SW 1271 (cell line): ENCODE measurements around the gene APOBEC3G.
"Not testable (repeated sequence)": the region's sequence is repeated elsewhere in the genome, so short reads cannot be mapped to it uniquely, and the experiment has no call there.

ENCODE experiments used
- DNase-seq, 2 experiments: peaks; one replicate each; lab custom pipeline; 2025; lab: John Stamatoyannopoulos, UW

The APOBEC3G gene

DNA sequence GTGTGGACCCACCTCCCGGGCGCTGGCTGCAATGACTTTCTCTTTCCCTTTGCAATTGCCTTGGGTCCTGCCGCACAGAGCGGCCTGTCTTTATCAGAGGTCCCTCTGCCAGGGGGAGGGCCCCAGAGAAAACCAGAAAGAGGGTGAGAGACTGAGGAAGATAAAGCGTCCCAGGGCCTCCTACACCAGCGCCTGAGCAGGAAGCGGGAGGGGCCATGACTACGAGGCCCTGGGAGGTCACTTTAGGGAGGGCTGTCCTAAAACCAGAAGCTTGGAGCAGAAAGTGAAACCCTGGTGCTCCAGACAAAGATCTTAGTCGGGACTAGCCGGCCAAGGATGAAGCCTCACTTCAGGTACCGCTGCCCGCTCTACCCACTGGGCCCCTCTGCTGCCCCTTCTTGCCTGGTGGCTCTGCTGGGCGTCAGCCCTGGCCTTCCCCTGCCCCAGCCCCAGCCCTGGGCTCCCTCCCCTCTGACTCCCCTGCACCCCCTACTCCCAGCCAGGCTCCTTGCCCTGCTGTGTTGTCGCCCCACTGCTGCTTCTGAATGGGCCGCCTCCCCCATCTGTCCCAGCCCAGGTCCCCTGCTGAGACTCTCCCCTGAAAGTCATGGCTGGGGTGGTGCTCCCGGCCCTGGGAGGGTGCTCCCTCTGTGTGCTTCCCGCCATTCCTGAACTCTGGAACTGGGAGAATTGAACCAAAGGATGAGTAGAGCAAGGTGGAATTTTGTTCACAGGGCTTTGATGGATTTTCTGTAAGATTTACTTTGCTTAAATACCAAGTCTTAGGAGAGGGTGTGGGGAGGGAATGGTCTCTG lies at the start of gene APOBEC3G:
APOBEC3G (plus strand) TSS at position 250 of the 815 bp plus-strand sequence; CDS start at position 337, 87 bp downstream.
- peak in 1 of 2 experiments; percentile 25 for DNase-seq

GRCh38 chr22:39027717-39028116 lies 49.4 kb upstream of the APOBEC3G start:
- DNase-seq = no peak

DNA sequence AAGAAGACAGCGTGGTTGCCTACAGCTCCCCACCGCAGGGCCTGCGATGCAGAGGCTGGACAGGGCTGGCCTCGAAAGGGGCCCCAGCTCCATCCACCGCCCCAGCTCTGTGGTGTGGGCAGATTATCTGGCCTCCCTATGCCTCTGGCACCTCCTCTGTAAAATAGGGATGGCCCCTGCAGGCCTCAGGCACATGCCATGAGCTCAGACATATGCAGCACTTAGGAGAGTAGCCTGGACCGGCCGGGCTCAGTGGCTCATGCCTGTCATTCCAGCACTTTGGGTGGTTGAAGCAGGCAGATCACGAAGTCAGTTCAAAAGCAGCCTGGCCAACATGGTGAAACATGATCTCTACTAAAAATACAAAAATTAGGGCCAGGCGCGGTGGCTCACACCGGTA lies 48.8 kb upstream of the APOBEC3G start:
- no peak for DNase-seq

DNA sequence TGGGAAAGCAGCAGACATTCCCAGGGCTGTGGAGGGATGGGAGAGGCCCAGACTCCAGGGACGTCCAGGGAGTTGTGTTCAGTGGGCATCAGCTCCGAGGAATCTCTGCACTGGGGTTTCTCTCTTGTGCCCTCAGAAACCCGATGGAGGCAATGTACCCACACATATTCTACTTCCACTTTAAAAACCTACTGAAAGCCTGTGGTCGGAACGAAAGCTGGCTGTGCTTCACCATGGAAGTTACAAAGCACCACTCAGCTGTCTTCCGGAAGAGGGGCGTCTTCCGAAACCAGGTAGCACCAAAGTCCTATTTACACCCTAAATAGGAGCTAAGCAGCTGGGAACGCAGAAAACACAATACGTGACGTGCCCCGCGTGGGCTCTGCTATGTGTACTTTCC lies 47.8 kb upstream of the APOBEC3G start:
- no peak for DNase-seq

DNA sequence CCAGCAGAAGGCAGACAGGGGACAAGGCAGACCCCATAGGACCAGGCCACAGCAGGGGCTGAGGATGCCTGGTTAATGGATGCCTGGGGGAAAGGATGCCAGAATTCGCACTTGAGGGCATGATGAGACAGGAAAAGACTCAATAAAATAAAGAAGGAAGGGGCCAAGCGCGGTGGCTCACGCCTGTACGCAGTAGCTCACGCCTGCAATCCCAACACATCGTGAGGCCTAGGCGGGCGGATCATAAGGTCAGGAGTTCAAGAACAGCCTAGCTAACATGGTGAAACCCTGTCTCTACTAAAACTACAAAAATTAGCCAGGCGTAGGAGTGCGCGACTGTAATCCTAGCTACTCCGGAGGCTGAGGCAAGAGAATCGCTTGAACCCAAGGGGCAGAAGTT lies 46.4 kb upstream of the APOBEC3G start:
- no peak for DNase-seq

DNA sequence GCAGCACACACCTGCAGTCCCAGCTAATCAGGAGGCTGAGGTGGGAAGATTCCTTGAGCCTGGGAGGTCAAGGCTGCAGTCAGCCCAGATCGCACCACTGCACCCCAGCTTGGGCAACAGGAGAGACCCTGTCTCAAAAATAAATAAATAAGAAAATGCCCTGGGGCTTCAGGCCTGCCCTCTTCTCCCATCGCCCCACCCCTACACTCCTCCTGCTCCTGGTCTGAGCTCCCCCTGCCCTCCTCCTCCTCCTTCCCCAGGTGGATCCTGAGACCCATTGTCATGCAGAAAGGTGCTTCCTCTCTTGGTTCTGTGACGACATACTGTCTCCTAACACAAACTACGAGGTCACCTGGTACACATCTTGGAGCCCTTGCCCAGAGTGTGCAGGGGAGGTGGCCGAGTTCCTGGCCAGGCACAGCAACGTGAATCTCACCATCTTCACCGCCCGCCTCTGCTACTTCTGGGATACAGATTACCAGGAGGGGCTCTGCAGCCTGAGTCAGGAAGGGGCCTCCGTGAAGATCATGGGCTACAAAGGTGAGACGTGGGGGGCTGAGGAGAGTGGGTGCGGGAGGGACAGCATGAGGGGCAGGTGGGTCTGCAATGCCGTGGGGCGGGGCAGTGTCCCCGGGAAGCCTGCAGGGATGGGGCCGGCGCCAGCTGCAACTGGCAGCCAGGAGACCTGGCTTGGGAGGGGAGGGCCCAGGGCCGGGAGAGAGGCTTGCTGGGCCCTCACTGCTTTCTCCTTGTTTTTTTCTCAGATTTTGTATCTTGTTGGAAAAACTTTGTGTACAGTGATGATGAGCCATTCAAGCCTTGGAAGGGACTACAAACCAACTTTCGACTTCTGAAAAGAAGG lies 45.4 kb upstream of the APOBEC3G start:
- DNase-seq = not testable (repeated sequence)

DNA sequence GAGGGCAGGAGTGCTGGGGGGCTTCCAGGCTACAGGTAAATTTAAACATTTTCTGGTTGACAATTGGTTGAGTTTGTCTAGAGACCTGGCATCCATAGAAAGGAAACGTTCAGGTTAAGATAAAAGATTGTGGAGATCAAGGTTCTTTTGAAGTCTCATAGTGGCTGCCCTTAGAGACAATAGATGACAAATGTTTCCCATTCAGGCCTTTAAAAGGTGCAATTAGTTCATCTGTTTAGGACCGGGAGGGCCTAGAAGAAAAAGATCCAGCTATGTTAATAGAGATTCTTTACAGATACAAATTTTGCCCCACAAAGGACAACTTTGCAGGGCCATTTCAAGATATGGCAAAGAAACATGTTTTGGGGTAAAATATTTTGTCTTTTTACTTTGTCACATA lies 40.0 kb upstream of the APOBEC3G start:
- DNase-seq = not testable (repeated sequence)

DNA sequence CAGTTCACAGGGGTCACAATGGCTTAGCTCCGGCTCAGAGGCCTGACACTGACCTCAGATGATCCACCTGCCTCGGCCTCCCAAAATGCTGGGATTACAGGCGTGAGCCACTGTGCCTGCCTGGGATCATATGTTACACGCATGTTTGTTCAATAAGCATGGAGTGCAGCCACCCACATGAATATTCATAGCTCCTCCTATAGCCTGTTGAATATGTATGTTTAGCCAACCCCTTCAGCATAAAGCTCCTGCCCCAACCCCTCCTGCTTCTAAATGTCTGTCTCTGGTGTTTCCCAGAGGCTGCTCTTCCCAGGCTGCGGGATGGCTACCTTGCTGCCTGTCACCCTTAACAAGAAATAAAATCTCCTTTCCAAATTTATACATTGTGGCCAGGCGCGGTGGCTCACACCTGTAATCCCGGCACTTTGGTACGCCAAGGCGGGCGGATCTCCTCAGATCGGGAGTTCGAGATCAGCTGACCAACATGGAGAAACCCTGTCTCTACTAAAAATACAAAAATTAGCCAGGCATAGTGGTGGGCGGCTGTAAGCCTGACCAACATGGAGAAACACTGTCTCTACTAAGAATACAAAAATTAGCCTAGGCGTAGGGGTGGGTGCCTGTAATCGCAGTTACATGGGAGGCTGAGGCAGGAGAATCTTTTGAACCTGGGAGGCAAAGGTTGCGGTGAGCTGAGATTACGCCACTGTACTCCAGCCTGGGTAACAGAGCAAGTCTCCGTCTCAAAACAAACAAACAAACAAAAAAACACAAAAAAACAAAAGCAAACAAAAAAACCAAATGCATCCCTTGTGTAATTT lies 37.6 kb upstream of the APOBEC3G start:
- no peak for DNase-seq

GRCh38 chr22:39040155-39040537 lies 36.9 kb upstream of the APOBEC3G start:
- not testable (repeated sequence) for DNase-seq

GRCh38 chr22:39040538-39041296 lies 36.4 kb upstream of the APOBEC3G start, which contains the start of gene APOBEC3F:
APOBEC3F (plus strand) TSS chr22:39040864; CDS start chr22:39040961, 97 bp downstream.
- peak in 1 of 2 experiments; percentile 48 for DNase-seq

GRCh38 chr22:39041908-39042307 lies 35.2 kb upstream of the APOBEC3G start:
- no peak for DNase-seq

DNA sequence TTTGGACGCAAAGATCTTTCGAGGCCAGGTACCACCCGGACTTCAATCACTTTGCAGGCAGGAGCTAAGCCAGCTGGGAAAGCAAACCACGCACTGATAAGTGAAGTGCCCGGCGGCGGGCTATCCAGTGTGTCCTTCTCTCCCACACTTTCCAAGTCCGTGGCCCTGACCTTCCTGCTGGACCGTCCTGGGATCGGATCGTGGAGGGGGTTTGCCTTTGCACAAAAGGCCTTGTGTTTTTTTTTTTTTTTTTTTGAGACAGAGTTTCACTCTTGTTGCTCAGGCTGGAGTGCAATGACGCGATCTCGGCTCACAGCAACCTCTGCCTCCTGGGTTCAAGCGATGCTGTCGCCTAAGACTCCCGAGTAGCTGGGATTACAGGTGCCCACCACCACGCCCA lies 34.0 kb upstream of the APOBEC3G start:
- DNase-seq = not testable (repeated sequence)

DNA sequence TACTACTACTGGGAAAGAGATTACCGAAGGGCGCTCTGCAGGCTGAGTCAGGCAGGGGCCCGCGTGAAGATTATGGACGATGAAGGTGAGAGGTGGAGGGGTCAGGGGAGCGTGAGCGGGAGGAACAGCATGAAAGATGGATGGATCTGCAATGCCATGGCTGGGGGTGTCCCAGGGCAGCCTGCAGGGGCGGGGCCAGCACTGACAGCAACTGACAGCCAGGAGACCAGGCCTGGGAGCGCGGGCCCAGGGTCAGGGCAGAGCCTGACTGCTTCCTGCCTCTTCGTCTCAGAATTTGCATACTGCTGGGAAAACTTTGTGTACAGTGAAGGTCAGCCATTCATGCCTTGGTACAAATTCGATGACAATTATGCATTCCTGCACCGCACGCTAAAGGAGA lies 31.9 kb upstream of the APOBEC3G start:
- not testable (repeated sequence) for DNase-seq

DNA sequence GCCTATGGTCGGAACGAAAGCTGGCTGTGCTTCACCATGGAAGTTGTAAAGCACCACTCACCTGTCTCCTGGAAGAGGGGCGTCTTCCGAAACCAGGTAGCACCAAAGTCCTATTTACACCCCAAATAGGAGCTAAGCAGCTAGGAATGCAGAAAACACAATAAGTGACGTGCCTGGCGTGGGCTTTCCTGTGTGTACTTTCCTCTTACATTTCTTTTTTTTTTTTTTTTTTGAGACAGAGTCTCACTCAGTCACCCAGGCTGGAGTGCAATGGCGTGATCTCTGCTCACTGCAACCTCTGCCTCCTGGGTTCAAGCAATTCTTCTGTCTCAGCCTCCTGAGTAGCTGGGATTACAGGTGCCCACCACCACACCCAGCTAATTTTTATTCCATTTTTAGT lies 27.6 kb upstream of the APOBEC3G start:
- DNase-seq = not testable (repeated sequence)

DNA sequence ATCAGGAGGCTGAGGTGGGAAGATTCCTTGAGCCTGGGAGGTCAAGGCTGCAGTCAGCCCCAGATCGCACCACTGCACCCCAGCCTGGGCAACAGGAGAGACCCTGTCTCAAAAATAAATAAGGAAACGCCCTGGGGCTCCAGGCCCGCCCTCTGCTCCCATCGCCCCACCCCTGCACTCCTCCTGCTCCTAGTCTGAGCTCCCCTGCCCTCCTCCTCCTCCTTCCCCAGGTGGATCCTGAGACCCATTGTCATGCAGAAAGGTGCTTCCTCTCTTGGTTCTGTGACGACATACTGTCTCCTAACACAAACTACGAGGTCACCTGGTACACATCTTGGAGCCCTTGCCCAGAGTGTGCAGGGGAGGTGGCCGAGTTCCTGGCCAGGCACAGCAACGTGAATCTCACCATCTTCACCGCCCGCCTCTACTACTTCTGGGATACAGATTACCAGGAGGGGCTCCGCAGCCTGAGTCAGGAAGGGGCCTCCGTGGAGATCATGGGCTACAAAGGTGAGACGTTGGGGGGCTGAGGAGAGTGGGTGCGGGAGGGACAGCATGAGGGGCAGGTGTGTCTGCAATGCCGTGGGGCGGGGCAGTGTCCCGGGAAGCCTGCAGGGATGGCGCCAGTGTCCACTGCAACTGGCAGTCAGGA lies 25.1 kb upstream of the APOBEC3G start:
- DNase-seq = not testable (repeated sequence)

DNA sequence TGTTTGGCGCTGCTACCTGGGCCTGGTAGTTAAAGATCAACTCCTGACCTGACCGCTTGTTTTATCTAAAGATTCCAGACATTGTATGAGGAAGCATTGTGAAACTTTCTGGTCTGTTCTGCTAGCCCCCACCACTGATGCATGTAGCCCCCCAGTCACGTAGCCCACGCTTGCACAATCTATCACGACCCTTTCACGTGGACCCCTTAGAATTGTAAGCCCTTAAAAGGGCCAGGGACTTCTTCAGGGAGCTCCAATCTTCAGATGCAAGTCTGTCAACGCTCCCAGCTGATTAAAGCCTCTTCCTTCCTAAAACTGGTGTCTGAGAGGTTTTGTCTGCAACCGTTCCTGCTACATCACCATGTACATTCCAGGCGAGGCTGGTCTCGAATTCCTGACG lies 21.4 kb upstream of the APOBEC3G start:
- DNase-seq = no peak

DNA sequence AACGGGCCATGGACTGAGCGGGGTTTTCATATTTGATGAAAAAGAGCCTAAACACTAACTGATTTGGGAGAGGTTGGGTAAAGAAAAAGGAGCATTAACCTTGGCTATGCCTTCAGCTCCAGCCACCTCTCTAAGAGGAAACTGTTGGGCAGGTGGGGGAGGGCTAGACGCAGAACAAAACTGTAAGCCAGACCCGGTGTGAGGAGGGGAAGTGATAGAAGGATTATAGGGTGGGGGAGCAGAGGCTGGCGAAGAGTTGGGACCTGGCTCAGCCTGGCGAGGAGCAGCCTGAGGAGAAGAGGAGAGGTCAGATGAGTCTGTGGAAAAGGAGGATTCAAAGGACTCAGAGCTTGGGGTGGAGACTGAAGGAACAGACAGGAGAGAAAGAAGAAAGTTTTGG lies 15.8 kb upstream of the APOBEC3G start:
- DNase-seq = not testable (repeated sequence)

GRCh38 chr22:39061951-39062350 lies 15.1 kb upstream of the APOBEC3G start:
- DNase-seq = not testable (repeated sequence)

DNA sequence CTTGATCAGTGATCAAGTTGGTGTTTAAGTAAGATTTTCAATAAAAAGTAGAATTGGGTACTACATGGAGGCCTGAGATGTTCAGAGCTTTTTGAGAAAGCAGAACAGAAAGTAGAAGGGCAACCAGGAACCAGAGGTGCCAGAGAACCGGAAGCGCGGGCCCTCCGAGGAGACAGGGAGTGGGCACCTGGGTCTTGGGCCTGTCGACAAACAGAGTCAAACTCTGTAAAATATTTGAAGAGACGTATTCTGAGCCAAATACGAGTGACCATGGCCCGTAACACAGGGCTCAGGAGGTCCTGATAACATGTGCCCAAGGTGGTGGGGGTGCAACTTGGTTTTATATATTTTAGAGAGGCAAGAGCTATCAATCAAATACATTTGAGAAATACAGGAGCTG lies 13.2 kb upstream of the APOBEC3G start:
- not testable (repeated sequence) for DNase-seq

- DNase-seq = not testable (repeated sequence)
These were observed 10.4 kb upstream of the APOBEC3G start for GRCh38 chr22:39066442-39067276.
